Left colon (tissue), 2 donors: Measurements from ENCODE around the gene DSCAML1. TPM values are rescaled to one million over a fixed set of nuclear protein-coding genes. Genes with fewer than 3 reads are reported as not detected.

Experiments used
- ATAC-seq: fragments of 200-7000 bp; cut with Tn5 transposase; one replicate; pipeline ENCODE4 v1.9.1; 2020; ENCODE audit warnings: mild to moderate bottlenecking, moderate library complexity
- DNase-seq, 2 donors: peaks; one replicate each; pipeline ENCODE4 v3.0.0-alpha.2; 2020
- intact Hi-C, 2 donors: fragments of 100-400 bp; cut with DNase I in 1 of 2; cut with micrococcal nuclease in 1 of 2; formaldehyde crosslinking; loops; one replicate each; pipeline versions ENCODE4 v1.11.2 to v1.14.0; 2022; cut with DNase I, micrococcal nuclease
- total RNA-seq, 2 donors: library from RNA; stranded (reverse); fragmentation: NEBNext Ultra II Directional; extraction: Animal tissue kit (Norgen Biotek cat#: 25700); gene quantifications; one replicate each; pipeline ENCODE4 v1.2.1, GENCODE V29; 2021
- donor health status: DM: no; HTN: no; CAD: no.
- donor health status: DM: yes; HTN: yes; CAD: no.

The DSCAML1 gene
- total RNA-seq, 2 donors from 2014 or later, result 3.6 to 8.6 TPM

DNA sequence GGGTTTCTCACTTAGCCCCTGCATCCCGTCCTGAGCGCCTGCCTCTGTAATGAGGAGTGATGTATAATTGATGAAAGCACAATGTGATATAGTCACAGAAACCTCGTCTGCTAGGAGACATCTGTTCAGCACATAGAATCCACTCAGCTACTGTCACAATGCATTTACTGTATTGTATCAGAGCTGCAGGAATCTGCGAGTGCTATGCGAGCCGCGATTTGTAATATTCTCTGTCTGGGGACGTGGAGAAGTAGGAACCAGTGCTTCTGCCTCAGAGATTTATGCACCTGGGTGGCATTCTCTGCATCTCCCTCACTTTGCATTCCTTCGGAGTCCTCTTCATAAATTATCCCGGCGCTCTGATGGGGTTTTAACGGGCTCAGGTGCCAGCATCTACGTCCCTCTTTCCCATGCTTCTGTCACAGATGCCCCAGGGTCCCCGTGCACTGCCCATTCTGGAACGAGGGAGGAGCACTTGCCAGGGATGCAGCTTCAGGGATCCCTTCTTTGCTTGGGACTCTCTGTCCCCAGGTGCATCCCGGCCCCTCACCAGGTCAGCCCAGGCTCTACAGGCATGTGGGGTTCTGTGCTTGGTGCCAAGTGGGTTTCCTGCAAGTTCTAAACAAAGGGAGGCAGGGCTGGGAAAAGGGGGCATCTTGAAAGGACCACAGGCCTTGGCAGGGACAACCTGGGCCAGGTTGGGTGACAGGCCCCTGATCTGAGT is 205.5 kb downstream of the DSCAML1 start:
- intact Hi-C loops, result no loop called here
- DNase-seq (no peak), ATAC-seq (no peak)

GRCh38 chr11:117589063-117589462 is 208.0 kb downstream of the DSCAML1 start:
- intact Hi-C loops, result no loop called here
- DNase-seq, result no peak
- no peak for ATAC-seq

DNA sequence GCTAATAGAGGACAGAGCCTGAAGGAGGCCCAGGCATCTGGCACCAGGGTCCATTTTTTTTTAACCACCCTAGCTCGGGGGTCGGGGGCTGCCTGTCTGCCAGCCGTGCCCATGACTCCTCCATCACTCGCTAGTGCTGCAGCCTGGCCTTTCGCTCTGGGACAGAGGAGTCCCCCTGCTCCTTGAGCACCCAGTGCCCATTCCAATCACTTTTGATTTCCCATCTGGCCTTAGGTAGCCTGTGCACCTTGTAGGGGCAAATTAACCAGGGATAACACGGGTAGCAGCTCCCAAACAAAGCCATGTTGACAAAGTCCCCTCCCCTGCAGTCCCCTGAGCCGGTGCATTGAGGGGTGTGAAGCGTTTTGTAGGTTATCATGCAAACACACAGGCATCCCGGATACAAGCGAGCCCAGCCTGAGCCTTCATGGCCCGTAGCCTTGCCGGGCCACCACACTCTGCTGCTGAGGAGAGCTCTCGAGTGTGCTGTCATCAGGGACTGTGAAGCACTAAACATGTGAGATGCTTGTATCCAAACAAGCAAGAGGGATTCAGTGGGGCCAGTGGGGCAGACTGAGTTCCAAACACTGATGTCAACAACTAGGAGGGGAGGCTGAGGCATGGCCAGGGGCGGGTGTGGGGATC is 208.7 kb downstream of the DSCAML1 start:
- no peak for ATAC-seq
- DNase-seq, result no peak
- intact Hi-C loops, result no loop called here

- DNase-seq, result no peak
- intact Hi-C loops, result no loop called here
- ATAC-seq, result no peak
Observed at GRCh38 chr11:117587416-117587815, 209.6 kb downstream of the DSCAML1 start.

GRCh38 chr11:117586392-117586791 is 210.6 kb downstream of the DSCAML1 start:
- DNase-seq, result no peak
- intact Hi-C loops, result no loop called here
- no peak for ATAC-seq

DNA sequence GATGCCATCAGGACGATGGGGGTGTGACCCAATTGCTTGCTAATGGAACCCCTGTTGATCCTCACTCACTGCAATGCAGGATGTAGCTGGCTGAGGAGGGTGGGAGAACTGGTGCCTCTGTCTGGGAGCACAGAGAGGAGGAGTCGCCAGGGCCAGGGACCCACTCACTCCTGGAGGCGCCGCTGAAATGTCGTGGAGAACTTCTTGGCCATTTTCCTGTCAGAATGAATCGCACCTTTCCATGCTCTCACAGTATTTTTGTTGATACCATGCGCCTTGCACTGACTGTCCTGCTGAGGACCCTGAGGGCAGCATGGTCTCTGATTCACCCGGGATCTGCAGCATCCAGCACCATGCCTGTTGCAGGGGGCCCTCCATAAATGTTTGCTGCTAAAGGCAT is 211.4 kb downstream of the DSCAML1 start:
- intact Hi-C loops, result no loop called here
- no peak for DNase-seq
- ATAC-seq, result no peak

- ATAC-seq (no peak), DNase-seq (no peak)
- intact Hi-C loops, result no loop called here
Observed at GRCh38 chr11:117584056-117584830, 212.8 kb downstream of the DSCAML1 start.

- ATAC-seq, result no peak
- intact Hi-C loops, result no loop called here
- no peak for DNase-seq
Observed at GRCh38 chr11:117583063-117583801, 213.8 kb downstream of the DSCAML1 start.

GRCh38 chr11:117582433-117582832 is 214.6 kb downstream of the DSCAML1 start:
- intact Hi-C loops, result no loop called here
- ATAC-seq, result no peak
- DNase-seq, result no peak

DNA sequence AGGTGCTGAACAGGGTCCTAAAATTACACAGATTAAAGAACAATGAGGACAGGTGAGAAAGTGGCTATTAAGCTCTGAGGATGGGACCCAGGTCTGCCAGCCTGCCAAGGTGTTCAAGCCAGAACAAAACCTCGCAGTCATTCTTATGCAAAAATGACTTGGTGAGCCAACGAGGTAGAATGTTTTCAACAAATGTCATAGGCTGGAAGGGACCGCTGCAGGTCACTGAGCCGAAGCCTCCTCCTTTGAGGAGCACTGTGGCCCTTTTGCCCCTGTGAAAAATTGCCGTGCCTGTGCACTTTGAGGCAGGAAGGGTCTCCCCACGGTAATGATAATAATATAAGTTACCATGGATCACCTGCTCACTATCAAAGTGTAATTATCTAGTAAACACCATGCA is 216.2 kb downstream of the DSCAML1 start:
- ATAC-seq (no peak), DNase-seq (no peak)
- intact Hi-C loops, result no loop called here

DNA sequence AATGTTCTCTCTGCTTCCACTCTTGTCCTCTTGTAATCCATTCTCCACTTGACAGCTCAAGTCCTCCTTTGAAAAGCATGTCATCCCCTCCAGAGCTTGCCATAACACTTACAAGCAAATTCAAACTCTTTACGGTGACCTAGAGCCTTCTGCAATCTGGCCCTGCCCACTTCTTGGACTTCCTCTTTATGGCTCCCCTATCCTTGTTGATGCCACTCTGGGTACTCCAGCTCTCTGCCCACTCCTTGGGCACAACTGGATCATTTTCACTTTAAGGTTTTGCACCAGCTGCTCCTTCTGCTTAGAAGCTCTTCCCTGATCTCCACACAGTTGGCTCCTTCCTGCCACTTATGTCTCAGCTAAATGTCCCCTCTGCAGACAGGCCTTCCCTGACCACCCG is 217.9 kb downstream of the DSCAML1 start:
- ATAC-seq (no peak), DNase-seq (no peak)
- intact Hi-C loops, result no loop called here

GRCh38 chr11:117575856-117576255 is 221.2 kb downstream of the DSCAML1 start:
- intact Hi-C loops, result no loop called here
- DNase-seq (no peak), ATAC-seq (no peak)

- ATAC-seq (no peak), DNase-seq (no peak)
- intact Hi-C loops, result no loop called here
Observed at GRCh38 chr11:117574551-117574950, 222.5 kb downstream of the DSCAML1 start.

DNA sequence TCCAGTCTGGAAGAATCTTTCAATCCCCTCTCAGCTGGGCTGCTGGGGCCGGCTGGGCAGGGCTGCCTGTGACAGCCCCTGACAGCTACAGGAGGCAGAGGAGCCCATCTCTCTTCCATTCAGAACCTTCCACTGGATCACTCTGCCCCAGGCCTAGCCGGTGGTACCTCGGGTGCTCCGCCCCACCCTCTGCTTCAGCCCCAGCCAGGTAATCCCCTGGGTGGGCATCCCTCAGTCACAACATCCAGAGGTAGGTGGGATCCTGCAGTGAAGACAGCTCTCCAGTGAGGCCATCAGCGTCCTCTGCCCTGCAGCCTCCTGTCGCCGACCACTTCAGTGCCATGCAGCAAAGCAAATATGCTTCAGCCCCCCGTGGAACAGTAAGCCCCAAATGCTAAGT is 223.7 kb downstream of the DSCAML1 start:
- DNase-seq (no peak), ATAC-seq (no peak)
- intact Hi-C loops, result no loop called here

DNA sequence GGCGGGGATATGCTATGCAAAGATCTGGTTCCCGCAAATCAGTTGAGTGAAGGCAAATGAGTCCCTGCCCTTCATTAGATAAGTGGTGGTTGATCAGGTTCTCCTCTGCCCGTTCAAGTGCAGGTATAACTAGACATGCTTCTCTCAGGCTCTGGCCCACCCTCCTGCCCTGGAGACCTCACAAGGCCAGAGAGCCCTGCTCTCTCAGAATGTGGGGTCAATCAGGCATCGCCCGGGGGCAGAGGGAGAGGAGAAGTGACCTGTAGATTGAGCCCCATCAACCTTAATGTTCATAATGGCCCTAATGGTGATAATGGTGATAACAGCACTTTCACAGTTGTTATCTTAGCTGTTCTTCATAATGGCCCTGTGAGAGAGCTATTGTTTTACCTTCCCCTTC is 224.3 kb downstream of the DSCAML1 start:
- ATAC-seq (no peak), DNase-seq (no peak)
- intact Hi-C loops, result no loop called here

- intact Hi-C loops, result no loop called here
- no peak for DNase-seq
- ATAC-seq, result no peak
Observed at GRCh38 chr11:117572129-117572528, 224.9 kb downstream of the DSCAML1 start.

- ATAC-seq (no peak), DNase-seq (no peak)
- intact Hi-C loops, result no loop called here
Observed at GRCh38 chr11:117570701-117571100, 226.3 kb downstream of the DSCAML1 start.

DNA sequence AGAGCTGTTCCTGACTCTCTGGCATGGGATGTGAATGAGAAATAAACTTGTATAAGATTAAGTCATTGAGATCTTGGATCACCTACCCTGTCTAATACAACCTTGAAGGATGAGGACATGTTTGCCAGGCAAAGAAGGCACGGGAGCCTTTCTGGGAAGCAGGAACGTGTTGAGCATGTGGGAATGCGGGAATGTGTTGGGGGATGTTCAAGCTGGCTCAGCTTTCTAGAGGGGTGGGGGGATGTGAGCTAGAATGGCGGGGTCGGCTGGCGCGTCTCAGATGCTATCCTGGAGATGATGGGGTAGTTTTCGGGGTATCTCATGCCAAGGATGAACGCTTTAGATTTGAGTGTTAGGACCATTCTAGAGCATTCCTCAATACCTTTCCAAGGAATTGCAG is 227.1 kb downstream of the DSCAML1 start:
- ATAC-seq (no peak), DNase-seq (no peak)
- intact Hi-C loops, result no loop called here

DNA sequence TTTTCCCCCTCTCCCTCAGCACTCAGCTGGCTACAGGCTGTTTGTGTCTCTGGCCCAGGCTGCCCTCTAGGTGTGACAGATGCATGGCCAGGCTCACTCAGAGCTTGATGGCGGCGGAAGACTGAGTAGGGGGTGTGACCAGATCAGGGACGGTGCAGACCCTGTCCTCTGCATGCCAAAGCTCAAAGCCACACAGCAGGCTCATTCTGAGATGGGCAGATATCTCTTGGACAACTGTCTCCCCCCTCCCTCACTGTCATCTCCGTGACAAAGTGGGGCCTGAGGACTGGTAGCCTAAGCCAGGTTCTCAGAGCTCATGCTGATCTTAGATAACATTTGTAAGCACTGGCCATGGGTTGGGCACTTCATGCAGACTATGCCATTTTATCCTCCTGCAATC is 231.3 kb downstream of the DSCAML1 start:
- DNase-seq, result no peak
- ATAC-seq, result no peak
- intact Hi-C loops, result no loop called here

DNA sequence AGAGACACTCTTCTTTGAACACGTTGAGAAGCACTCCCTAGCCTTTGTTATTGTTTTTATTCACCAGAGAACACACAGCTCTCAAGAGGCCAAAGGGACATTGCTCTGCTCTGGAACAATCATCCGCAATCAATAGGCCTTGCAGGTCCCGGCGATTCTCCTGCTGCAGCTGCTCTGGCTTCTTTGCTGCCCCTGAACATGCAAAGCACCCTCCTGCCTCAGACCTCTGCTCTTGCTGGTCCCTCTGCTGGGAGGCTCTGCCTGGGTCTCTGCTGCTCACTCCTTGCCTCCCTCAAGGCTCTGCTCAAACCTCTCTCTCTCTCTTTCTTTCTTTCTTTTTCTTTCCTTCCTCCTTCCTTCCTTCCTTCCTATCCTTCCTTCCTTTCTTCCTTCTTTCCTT is 232.7 kb downstream of the DSCAML1 start:
- ATAC-seq, result no peak
- intact Hi-C loops, result no loop called here
- no peak for DNase-seq
